Activated CD4-positive, alpha-beta T cell treated with anti-CD3 and anti-CD28 coated beads, Interleukin-2, Interleukin-4, amounts not matched to agents 100 ng/mL and 50 ng/mL, durations not matched to agents 16 hours and 8 hours (primary cell): ENCODE measurements around the gene SNX27.
"Not testable (repeated sequence)": the region's sequence is repeated elsewhere in the genome, so short reads cannot be mapped to it uniquely, and the experiment has no call there.

ENCODE experiments used
- DNase-seq: peaks from one replicate; pipeline ENCODE4 v3.0.0-alpha.2; 2020; ENCODE audit warnings: low spot score

Gene SNX27

GRCh38 chr1:151604291-151604690 is 7.6 kb upstream of the SNX27 start:
- no peak for DNase-seq

GRCh38 chr1:151606384-151606783 is 5.5 kb upstream of the SNX27 start:
- no peak for DNase-seq

- no peak for DNase-seq
These were observed 5.0 kb upstream of the SNX27 start for GRCh38 chr1:151606857-151607256.

GRCh38 chr1:151610142-151610541 is 1.7 kb upstream of the SNX27 start:
- DNase-seq = no peak

- no peak for DNase-seq
These were observed 511 bp upstream of the SNX27 start for GRCh38 chr1:151611288-151611790.

- no peak for DNase-seq
These were observed 841 bp downstream of the SNX27 start for GRCh38 chr1:151612501-151613281.

- DNase-seq = no peak
These were observed 1.5 kb downstream of the SNX27 start for GRCh38 chr1:151613282-151613780.

- DNase-seq = no peak
These were observed 4.1 kb downstream of the SNX27 start for GRCh38 chr1:151615711-151616504.

- no peak for DNase-seq
These were observed 4.6 kb downstream of the SNX27 start for GRCh38 chr1:151616505-151616849.

- DNase-seq = no peak
These were observed 6.2 kb downstream of the SNX27 start for GRCh38 chr1:151618003-151618402.

GRCh38 chr1:151618470-151618869 is 6.6 kb downstream of the SNX27 start:
- no peak for DNase-seq

GRCh38 chr1:151618996-151619395 is 7.1 kb downstream of the SNX27 start:
- DNase-seq = not testable (repeated sequence)

- DNase-seq = peak; percentile 8
These were observed 7.7 kb downstream of the SNX27 start for GRCh38 chr1:151619489-151620093.

GRCh38 chr1:151620286-151620685 is 8.4 kb downstream of the SNX27 start:
- DNase-seq = no peak

GRCh38 chr1:151621351-151621750 is 9.5 kb downstream of the SNX27 start:
- no peak for DNase-seq

- DNase-seq = no peak
These were observed 12.9 kb downstream of the SNX27 start for GRCh38 chr1:151624783-151625182.

GRCh38 chr1:151626740-151627334 is 15.0 kb downstream of the SNX27 start:
- DNase-seq = no peak

GRCh38 chr1:151629278-151629677 is 17.4 kb downstream of the SNX27 start:
- no peak for DNase-seq

GRCh38 chr1:151635479-151636072 is 23.7 kb downstream of the SNX27 start:
- DNase-seq = no peak

GRCh38 chr1:151638074-151638775 is 26.4 kb downstream of the SNX27 start:
- no peak for DNase-seq

- DNase-seq = no peak
These were observed 27.0 kb downstream of the SNX27 start for GRCh38 chr1:151638812-151639211.
